Kidney (tissue), 14 donors: ENCODE data around the gene DCLK1. TPM values are rescaled to one million over a fixed set of nuclear protein-coding genes. Genes with fewer than 3 reads are reported as not detected.

Source experiments
- DNase-seq, 5 donors: peaks; one replicate each; pipeline ENCODE4 v3.0.0-alpha.2; 2013 to 2020
- FAIRE-seq: peaks from 2 replicates; lab custom pipeline; 2012; peaks lifted over from hg19 to GRCh38; lab: Jason Lieb, UNC
- H3K27ac ChIP-seq, 2 donors: one replicate each; pipeline ENCODE4 v1.7.0; 2013; ENCODE audit warnings: low read depth in 2 of 2, low read length in 2 of 2, inconsistent platforms in 1 of 2
- H3K27me3 ChIP-seq: one replicate; pipeline ENCODE4 v1.7.1; 2013; ENCODE audit warnings: low read length, inconsistent platforms; ENCODE audit not compliant: control insufficient read depth, insufficient read depth
- H3K36me3 ChIP-seq, 3 donors: one replicate each; pipeline versions ENCODE4 v1.7.0 to v1.7.1; 2013; ENCODE audit warnings: low read length in 3 of 3, control low read depth in 1 of 3, inconsistent platforms in 1 of 3; ENCODE audit not compliant: insufficient read depth in 3 of 3, control insufficient read depth in 2 of 3
- H3K4me1 ChIP-seq, 3 donors: one replicate each; pipeline versions ENCODE4 v1.7.0 to v1.7.1; 2013; ENCODE audit warnings: low read length in 3 of 3, inconsistent platforms in 1 of 3, low read depth in 1 of 3; ENCODE audit not compliant: control insufficient read depth in 2 of 3, insufficient read depth in 2 of 3
- H3K4me3 ChIP-seq, 3 donors: one replicate each; pipeline versions ENCODE4 v1.7.0 to v1.8.1; 2013; ENCODE audit warnings: low read length in 3 of 3, control low read depth in 1 of 3, inconsistent platforms in 1 of 3
- H3K9ac ChIP-seq, 3 donors: one replicate each; pipeline versions ENCODE4 v1.7.0 to v1.7.1; 2013; ENCODE audit warnings: low read length in 3 of 3, control low read depth in 1 of 3, inconsistent platforms in 1 of 3
- H3K9me3 ChIP-seq, 3 donors: one replicate each; pipeline versions ENCODE4 v1.7.0 to v1.7.1; 2013; ENCODE audit warnings: low read length in 3 of 3, control low read depth in 1 of 3, inconsistent platforms in 1 of 3; ENCODE audit not compliant: control insufficient read depth in 2 of 3, insufficient read depth in 1 of 3
- CTCF ChIP-seq: IDR thresholded peaks from 3 replicates; pipeline ENCODE4 v1.5.1; 2012; ENCODE audit warnings: mild to moderate bottlenecking, moderate library complexity, borderline replicate concordance; ENCODE audit not compliant: insufficient read depth; ENCODE audit errors: extremely low read depth
- intact Hi-C: fragments of 100-400 bp; cut with DNase I; formaldehyde crosslinking; loops from one replicate; pipeline ENCODE4 v1.11.1; 2022
- polyA plus RNA-seq: library from polyadenylated mRNA; stranded (reverse); fragments of 350-450 nt; fragmentation: Illumina TruSeq; extraction: RNeasy Lipid Tissue Mini Kit (QIAGEN cat#74804); gene quantifications from one replicate; pipeline ENCODE4 v1.2.3, GENCODE V29; 2014; ENCODE audit warnings: low read depth, low replicate concordance; ENCODE audit not compliant: insufficient read depth
- total RNA-seq: library from RNA; stranded (reverse); fragmentation: NEBNext Ultra II Directional; extraction: Animal tissue kit (Norgen Biotek cat#: 25700); gene quantifications from one replicate; pipeline ENCODE4 v1.2.1, GENCODE V29; 2021
- donor health status: control.
- donor health status: control.
- donor health status: control.
- donor health status: control.
- donor health status: control.
- donor health status: DM: yes; HTN: yes; CAD: no.
- donor health status: Normal renal cell carcinoma (clear cell type).

DCLK1 gene
- total and polyA plus RNA-seq, 2 donors from 2014 or later = 0.73 to 8.3 TPM

DNA sequence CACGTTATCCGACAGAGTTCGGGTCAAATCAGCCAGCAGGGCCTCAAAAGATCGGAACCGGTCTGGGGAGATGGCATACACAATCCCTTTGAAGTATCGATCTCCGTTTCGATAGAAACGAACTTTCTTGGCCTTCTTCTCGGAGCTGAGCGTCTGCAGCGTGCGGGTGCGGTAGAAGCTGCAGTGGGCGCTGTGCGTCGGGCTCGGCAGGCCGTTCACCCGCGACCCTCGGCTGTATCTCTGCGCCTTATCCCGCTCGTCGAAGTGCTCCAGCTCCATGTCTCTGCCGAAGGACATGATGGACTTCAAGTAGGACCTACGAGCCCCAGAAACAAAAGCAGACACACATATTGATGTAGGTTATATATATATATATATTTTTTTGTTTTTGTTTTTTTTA is 5.3 kb downstream of the DCLK1 start:
- Histone ChIP-seq H3K9ac (no peak overlapping the region), H3K4me3 (no peak overlapping the region), H3K27me3 (peaks cover 4% of the 10 kb centered on the region), H3K9me3 (no peaks in the 10 kb centered on the region), H3K27ac (no peak overlapping the region), H3K4me1 (no peaks in the 10 kb centered on the region), H3K36me3 (no peaks in the 10 kb centered on the region)
- DNase-seq (no peak), FAIRE-seq (no peak)
- TF ChIP-seq CTCF = no peak
- intact Hi-C loops = no loop called here

- DNase-seq (no peak), FAIRE-seq (no peak)
- H3K9ac ChIP-seq = no peak overlapping the region
- H3K36me3 ChIP-seq = no peaks in the 10 kb centered on the region
- intact Hi-C loops = no loop called here
- no peaks in the 10 kb centered on the region for H3K4me1 ChIP-seq
- H3K9me3 ChIP-seq = no peaks in the 10 kb centered on the region
- no peak overlapping the region for H3K27ac ChIP-seq
- no peaks in the 10 kb centered on the region for H3K27me3 ChIP-seq
- TF ChIP-seq CTCF = no peak
- no peak overlapping the region for H3K4me3 ChIP-seq
These were observed 6.9 kb downstream of the DCLK1 start for GRCh38 chr13:36124236-36124822.

DNA sequence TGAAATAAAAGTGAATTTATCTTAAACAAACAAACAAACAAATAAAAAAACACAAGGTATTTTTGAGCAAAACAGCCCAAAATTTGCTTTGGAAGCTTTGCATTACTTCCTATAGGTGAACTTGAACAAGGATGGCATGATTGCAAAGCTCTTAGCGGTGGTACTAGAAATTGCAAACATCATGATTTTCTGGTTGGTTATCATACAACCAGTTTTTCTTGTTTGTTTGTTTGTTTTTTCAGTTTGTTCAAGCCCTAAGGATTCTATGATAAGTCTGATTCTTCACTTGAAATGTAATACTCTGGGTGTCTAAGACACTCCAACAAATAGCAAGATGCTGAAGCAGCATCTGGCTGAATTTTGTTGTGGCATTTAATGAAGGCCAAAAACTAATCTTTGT is 15.9 kb downstream of the DCLK1 start:
- FAIRE-seq = no peak

More for the DNA sequence above, 15.9 kb downstream of the DCLK1 start:
- Histone ChIP-seq H3K4me3 (no peak overlapping the region), H3K9me3 (no peaks in the 10 kb centered on the region), H3K9ac (no peak overlapping the region), H3K36me3 (no peaks in the 10 kb centered on the region), H3K4me1 (no peaks in the 10 kb centered on the region), H3K27me3 (no peaks in the 10 kb centered on the region), H3K27ac (no peak overlapping the region)
- no peak for DNase-seq
- intact Hi-C loops = no loop called here
- no peak for TF ChIP-seq CTCF
